GM12878 (cell line): ENCODE results near the gene TCL1B. TPM values are rescaled to one million over a fixed set of nuclear protein-coding genes. Genes with fewer than 3 reads are reported as not detected.

Experiments
- ATAC-seq: fragments of 200-7000 bp; cut with Tn5 transposase; 3 replicates; pipeline ENCODE4 v1.9.1; 2020; ENCODE audit warnings: mild to moderate bottlenecking, moderate library complexity
- BruUV-seq: library from RNA; stranded (reverse); fragments of 400-500 nt; replicated peaks from 2 replicates; lab custom pipeline; 2021; lab: Mats Ljungman, UMichigan
- CTCF ChIA-PET: fragments of 300-600 bp; sonication (Branson Sonifier 250); formaldehyde crosslinking; extraction: SDS; loops from one replicate; lab custom pipeline; 2021; ENCODE audit warnings: inconsistent platforms; lab: Yijun Ruan, JAX
- POLR2A ChIA-PET: fragments of 350-600 bp; formaldehyde crosslinking; extraction: SDS; loops from one replicate; lab custom pipeline; 2021; ENCODE audit warnings: inconsistent platforms; lab: Charles Lee
- RAD21 ChIA-PET: fragments of 300-600 bp; sonication (Branson Sonifier 250); formaldehyde crosslinking; loops from one replicate; lab custom pipeline; 2023; ENCODE audit warnings: antibody characterized with exemption; ENCODE audit not compliant: unreplicated experiment; lab: Charles Lee
- SMC1A ChIA-PET: fragments of 300-600 bp; sonication (Branson Sonifier 250); formaldehyde crosslinking; loops from one replicate; lab custom pipeline; 2023; ENCODE audit not compliant: unreplicated experiment, uncharacterized antibody; lab: Charles Lee
- DNase-seq: peaks from one replicate; pipeline ENCODE4 v3.0.0-alpha.2; 2011; ENCODE audit warnings: low read depth, low spot score
- FAIRE-seq: peaks from 3 replicates; lab custom pipeline; 2011; peaks lifted over from hg19 to GRCh38; lab: Jason Lieb, UNC
- H2AFZ ChIP-seq: 2 replicates; pipeline ENCODE4 v1.6.0; 2011; ENCODE audit warnings: low read depth, low read length, control low read depth; ENCODE audit not compliant: control insufficient read depth
- H3K27ac ChIP-seq: 2 replicates; pipeline ENCODE4 v1.5.1; 2011; ENCODE audit warnings: control low read depth; ENCODE audit not compliant: control insufficient read depth, insufficient read depth
- H3K27me3 ChIP-seq, 2 experiments: replicated peaks in 1 of 2; 2 replicates each; pipeline versions ENCODE4 v1.6.0 to v1.6.1; 2011; ENCODE audit warnings: low read length in 1 of 2; ENCODE audit not compliant: control insufficient read depth in 2 of 2, insufficient read depth in 2 of 2
- H3K36me3 ChIP-seq, 2 experiments: 2 replicates each; pipeline ENCODE4 v1.5.1; 2011; ENCODE audit warnings: low read length in 1 of 2; ENCODE audit not compliant: control insufficient read depth in 2 of 2, insufficient read depth in 2 of 2
- H3K4me1 ChIP-seq: 2 replicates; pipeline ENCODE4 v1.6.1; 2011; ENCODE audit warnings: mild to moderate bottlenecking, low read length, moderate library complexity, mixed read lengths; ENCODE audit not compliant: control insufficient read depth, insufficient read depth
- H3K4me2 ChIP-seq: 2 replicates; pipeline ENCODE4 v1.6.0; 2011; ENCODE audit warnings: control low read depth; ENCODE audit not compliant: control insufficient read depth, insufficient read depth
- H3K4me3 ChIP-seq: fragments of 200-600 bp; sonication (generic); 2 replicates; pipeline ENCODE4 v1.5.1; 2016
- H3K79me2 ChIP-seq: 2 replicates; pipeline ENCODE4 v1.6.0; 2011; ENCODE audit warnings: low read length; ENCODE audit not compliant: control insufficient read depth, insufficient read depth
- H3K9ac ChIP-seq: 2 replicates; pipeline ENCODE4 v1.8.0; 2011; ENCODE audit warnings: low read length, control low read depth, mixed read lengths; ENCODE audit not compliant: control insufficient read depth, insufficient read depth
- H3K9me3 ChIP-seq: replicated peaks from 3 replicates; pipeline ENCODE4 v1.5.1; 2011; ENCODE audit warnings: mild to moderate bottlenecking, low read length; ENCODE audit not compliant: control insufficient read depth, insufficient read depth
- H4K20me1 ChIP-seq: 2 replicates; pipeline ENCODE4 v1.6.0; 2011; ENCODE audit not compliant: control insufficient read depth, insufficient read depth
- BHLHE40 ChIP-seq, 2 experiments: fragments of 450-650 bp in 1 of 2; IDR thresholded peaks; 2 replicates each; pipeline ENCODE4 v1.6.1; 2011 to 2017; ENCODE audit warnings: low read depth in 2 of 2, borderline replicate concordance in 1 of 2, improper control_type of control experiment in 1 of 2, low read length in 1 of 2, mild to moderate bottlenecking in 1 of 2
- CREM ChIP-seq: IDR thresholded peaks from 2 replicates; pipeline ENCODE4 v1.6.1; 2014; ENCODE audit warnings: antibody characterized with exemption, low read depth
- KDM1A ChIP-seq: fragments of 200-600 bp; sonication (generic); IDR thresholded peaks from 2 replicates; pipeline ENCODE4 v1.6.1; 2016; ENCODE audit warnings: borderline replicate concordance
- NFYB ChIP-seq: IDR thresholded peaks from 2 replicates; pipeline ENCODE4 v1.6.1; 2011; ENCODE audit warnings: low read depth, mild to moderate bottlenecking, low read length, improper control_type of control experiment, moderate library complexity; ENCODE audit not compliant: insufficient read depth
- SMARCA5 ChIP-seq: fragments of 450-650 bp; IDR thresholded peaks from 2 replicates; pipeline ENCODE4 v1.6.1; 2017; ENCODE audit warnings: mild to moderate bottlenecking
- SPI1 ChIP-seq: IDR thresholded peaks from 2 replicates; pipeline ENCODE4 v1.6.1; 2011; ENCODE audit warnings: low read depth, mild to moderate bottlenecking, low read length, moderate library complexity, borderline replicate concordance; ENCODE audit not compliant: insufficient read depth
- STAT3 ChIP-seq: IDR thresholded peaks from 2 replicates; pipeline ENCODE4 v1.6.1; 2011; ENCODE audit warnings: low read depth, low read length, improper control_type of control experiment
- TCF12 ChIP-seq: IDR thresholded peaks from 2 replicates; pipeline ENCODE4 v1.6.1; 2011; ENCODE audit warnings: low read depth, mild to moderate bottlenecking, low read length
- WRNIP1 ChIP-seq: IDR thresholded peaks from 2 replicates; pipeline ENCODE4 v1.6.1; 2011; ENCODE audit warnings: low read depth, low read length, improper control_type of control experiment, borderline replicate concordance
- ZBTB40 ChIP-seq: fragments of 450-650 bp; IDR thresholded peaks from 2 replicates; pipeline ENCODE4 v1.6.1; 2016; ENCODE audit warnings: mild to moderate bottlenecking, moderate library complexity, borderline replicate concordance
- WGBS: methylation state at CpG from one replicate; pipeline ENCODE4 v1.1.6; 2016; ENCODE audit warnings: low lambda C conversion rate; ENCODE audit not compliant: insufficient replicate concordance, insufficient coverage; ENCODE audit errors: missing lambda C conversion rate; 5-methylcytosine and 5-hydroxymethylcytosine counted together
- in situ Hi-C: fragments of 300-500 bp; cut with MboI; formaldehyde crosslinking; loops from 9 replicates; pipeline ENCODE4 v1.14.3; 2018; ENCODE audit warnings: mixed read lengths
- intact Hi-C: fragments of 100-400 bp; cut with micrococcal nuclease; formaldehyde crosslinking; loops from one replicate; pipeline ENCODE4 v1.14.2; 2022; ENCODE audit not compliant: unreplicated experiment
- polyA plus RNA-seq, 11 experiments: library from polyadenylated mRNA; depleted of rRNA in 4 of 11; unstranded in 6 of 11; stranded (reverse) in 5 of 11; fragments of >200 nt; fragmentation: Nextera tagmentation in 4 of 11; fragmentation: Illumina TruSeq in 1 of 11; extraction: Ambion mirVana in 4 of 11; extraction: Trizol in 1 of 11; gene quantifications; 1 replicate in 1 of 11; 2 replicates in 10 of 11; pipeline versions ENCODE4 v1.2.1 to v1.2.3, GENCODE V29; 2011 to 2016; ENCODE audit warnings: inconsistent platforms in 2 of 11, missing spikeins in 2 of 11, low read depth in 1 of 11
- total RNA-seq, 4 experiments: library from RNA; depleted of rRNA in 3 of 4; stranded (reverse); fragments of >200 nt in 3 of 4; fragmentation: Illumina TruSeq in 1 of 4; extraction: Trizol in 1 of 4; gene quantifications; 2 replicates each; pipeline versions ENCODE4 v1.2.1 to v1.2.3, GENCODE V29; 2013 to 2021

TCL1B gene
- total and polyA plus RNA-seq, 10 of the 15 experiments (the other 5 are each of a cell fraction or from before 2014, with no cell fraction given), result 0.10 to 0.18 (median 0.13) TPM; not detected in 6

- no TSS peak for BruUV-seq
- H3K4me3 ChIP-seq, result no peak overlapping the region
- POLR2A ChIA-PET, result interaction anchor here (0.5 kb wide), 1 partner anchor 15 kb away, joined by 5 read pairs; no protein-coding TSS in a partner anchor
- CTCF ChIA-PET, result interaction anchor here (0.7 to 7.4 kb wide), 7 partner anchors 11 to 223 kb away, joined by 3 to 98 read pairs (median 4); partner anchors contain the start of gene TCL1A
- no peaks in the 10 kb centered on the region for H4K20me1 ChIP-seq
- in situ Hi-C loops, result loop anchor here (25.0 kb wide), 1 partner anchor 1705 kb away; no protein-coding TSS in a partner anchor
- SMC1A ChIA-PET, result interaction anchor here (0.6 to 7.1 kb wide), 8 partner anchors 8 to 103 kb away, joined by 3 to 78 read pairs (median 3); no protein-coding TSS in a partner anchor
- intact Hi-C loops, result no loop called here
- H3K9me3 ChIP-seq, result no peaks in the 10 kb centered on the region
- no peak overlapping the region for H3K9ac ChIP-seq
- H3K27ac ChIP-seq, result no peak overlapping the region
- 28% methylated on average over 3 of the region's 3 CpGs for WGBS
- H3K36me3 ChIP-seq, result no peaks in the 10 kb centered on the region
- TF ChIP-seq BHLHE40 (IDR thresholded peaks at IDR 0.05; ENCODE audit: borderline replicate concordance in 1 of 2, low read depth in 2 of 2, low read length in 1 of 2) (peak in 1 of 2 experiments; percentile 46; a peak in 1 of 4 replicates), NFYB (no peak), KDM1A (no peak), WRNIP1 (no peak), CREM (no peak), STAT3 (no peak), ZBTB40 (no peak), TCF12 (0 out of 2 replicates have a peak, but pooled peaks have one; percentile 26), SMARCA5 (no peak), SPI1 (0 out of 2 replicates have a peak, but pooled peaks have one; percentile 9)
- H3K79me2 ChIP-seq, result peaks cover 2% of the 10 kb centered on the region; the same call in 1 of the 2 replicates
- DNase-seq (no peak), FAIRE-seq (no peak), ATAC-seq (peak; percentile 20)
- RAD21 ChIA-PET, result interaction anchor here (0.6 to 2.6 kb wide), 2 partner anchors 13 to 79 kb away, joined by 3 to 16 read pairs; no protein-coding TSS in a partner anchor
- no peaks in the 10 kb centered on the region for H3K27me3 ChIP-seq
- H3K4me1 ChIP-seq, result peaks cover 60% of the 10 kb centered on the region
- no peak overlapping the region for H2AFZ ChIP-seq
- no peak overlapping the region for H3K4me2 ChIP-seq
These were observed 19.0 kb upstream of the TCL1B start for GRCh38 chr14:95667249-95667693.
